ENCODE data around the gene MPPED1. TPM values are rescaled to one million over a fixed set of nuclear protein-coding genes. Genes with fewer than 3 reads are reported as not detected.

The MPPED1 gene
- total RNA-seq, 1 donor: not detected

DNA sequence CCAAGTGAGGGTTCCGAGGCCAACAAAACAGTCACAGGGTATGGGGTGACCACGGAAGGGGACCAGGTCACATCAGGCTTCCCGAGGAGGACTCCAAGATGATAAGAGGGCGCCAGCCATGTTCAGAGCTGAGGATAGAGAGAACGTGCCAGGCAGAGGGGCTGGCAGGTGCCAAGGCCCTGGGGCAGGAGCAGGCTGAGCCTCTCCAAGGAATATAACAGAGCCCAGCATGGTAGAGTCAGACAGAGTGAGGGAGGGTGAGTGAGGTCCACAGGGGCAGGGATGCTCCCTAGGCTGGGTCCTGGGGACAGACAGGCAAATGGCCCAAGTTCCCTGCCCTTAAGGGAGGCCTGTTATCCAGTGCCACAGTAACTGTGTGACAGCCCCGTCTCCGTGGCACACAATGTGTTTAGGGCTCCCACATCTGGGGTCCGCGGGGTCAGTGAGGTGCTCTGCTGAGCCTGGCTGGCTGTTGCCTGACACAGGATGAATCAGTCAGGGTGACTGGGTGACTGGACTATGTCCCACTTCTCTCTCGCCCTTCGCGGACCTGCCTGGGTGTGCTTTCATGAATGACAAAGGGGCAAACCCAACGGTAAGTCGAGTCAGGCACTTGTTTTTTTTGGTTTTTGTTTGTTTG is 105.3 kb downstream of the MPPED1 start:
- DNase-seq (ENCODE audit: low read depth): no peak
- H3K4me3 ChIP-seq (ENCODE audit: low read depth, low read length): no peak overlapping the region
- TF ChIP-seq, protein P1, sequence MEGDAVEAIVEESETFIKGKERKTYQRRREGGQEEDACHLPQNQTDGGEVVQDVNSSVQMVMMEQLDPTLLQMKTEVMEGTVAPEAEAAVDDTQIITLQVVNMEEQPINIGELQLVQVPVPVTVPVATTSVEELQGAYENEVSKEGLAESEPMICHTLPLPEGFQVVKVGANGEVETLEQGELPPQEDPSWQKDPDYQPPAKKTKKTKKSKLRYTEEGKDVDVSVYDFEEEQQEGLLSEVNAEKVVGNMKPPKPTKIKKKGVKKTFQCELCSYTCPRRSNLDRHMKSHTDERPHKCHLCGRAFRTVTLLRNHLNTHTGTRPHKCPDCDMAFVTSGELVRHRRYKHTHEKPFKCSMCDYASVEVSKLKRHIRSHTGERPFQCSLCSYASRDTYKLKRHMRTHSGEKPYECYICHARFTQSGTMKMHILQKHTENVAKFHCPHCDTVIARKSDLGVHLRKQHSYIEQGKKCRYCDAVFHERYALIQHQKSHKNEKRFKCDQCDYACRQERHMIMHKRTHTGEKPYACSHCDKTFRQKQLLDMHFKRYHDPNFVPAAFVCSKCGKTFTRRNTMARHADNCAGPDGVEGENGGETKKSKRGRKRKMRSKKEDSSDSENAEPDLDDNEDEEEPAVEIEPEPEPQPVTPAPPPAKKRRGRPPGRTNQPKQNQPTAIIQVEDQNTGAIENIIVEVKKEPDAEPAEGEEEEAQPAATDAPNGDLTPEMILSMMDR (IDR thresholded peaks at IDR 0.05; ENCODE audit: insufficient read depth, low read length): no peak

DNA sequence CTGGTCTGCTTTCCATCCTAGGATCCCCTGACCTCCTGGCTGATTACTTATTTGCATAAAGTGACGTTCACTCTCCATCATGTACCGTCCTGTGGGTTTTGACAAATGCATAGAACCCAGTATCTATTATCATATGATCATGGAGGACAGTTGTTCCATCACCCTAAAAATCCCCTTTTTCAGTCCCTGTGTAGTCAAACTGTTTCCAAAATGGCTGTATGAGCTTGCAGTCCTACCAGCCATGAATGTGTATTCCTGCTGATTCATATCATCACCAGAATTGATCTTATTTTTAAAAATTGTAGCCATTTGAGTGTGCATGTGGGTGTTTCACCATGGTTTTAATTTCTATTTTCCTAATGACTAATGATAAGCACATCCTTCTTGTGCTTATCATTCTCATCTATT is 108.8 kb downstream of the MPPED1 start:
- DNase-seq (ENCODE audit: low read depth): no peak
- TF ChIP-seq, protein P1 (IDR thresholded peaks at IDR 0.05; ENCODE audit: insufficient read depth, low read length): no peak

DNA sequence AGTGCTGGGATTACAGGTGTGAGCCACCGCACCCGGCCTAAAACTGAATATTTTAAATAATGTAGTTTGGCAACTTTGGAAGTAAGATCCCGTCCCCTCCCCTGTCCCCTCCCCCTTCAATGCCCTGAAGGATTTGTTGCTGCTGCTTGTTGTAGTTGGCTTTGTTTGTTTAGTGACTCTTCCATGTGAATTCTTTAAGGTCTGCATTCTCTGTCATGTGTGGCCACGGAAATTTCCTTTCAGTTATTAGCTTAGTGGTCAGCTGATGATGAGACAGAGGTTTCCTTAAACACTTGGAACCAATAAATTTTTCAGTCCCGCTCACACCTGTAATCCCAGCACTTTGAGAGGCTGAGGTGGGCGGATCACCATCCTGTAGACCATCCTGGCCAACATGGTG is 109.9 kb downstream of the MPPED1 start:
- TF ChIP-seq, protein P1 (IDR thresholded peaks at IDR 0.05; ENCODE audit: insufficient read depth, low read length): no peak
- no peak for DNase-seq (ENCODE audit: low read depth)
- H3K4me3 ChIP-seq (ENCODE audit: low read depth, low read length): no peak overlapping the region

More for the DNA sequence above, 108.8 kb downstream of the MPPED1 start:
- no peak overlapping the region for H3K4me3 ChIP-seq (ENCODE audit: low read depth, low read length)

DNA sequence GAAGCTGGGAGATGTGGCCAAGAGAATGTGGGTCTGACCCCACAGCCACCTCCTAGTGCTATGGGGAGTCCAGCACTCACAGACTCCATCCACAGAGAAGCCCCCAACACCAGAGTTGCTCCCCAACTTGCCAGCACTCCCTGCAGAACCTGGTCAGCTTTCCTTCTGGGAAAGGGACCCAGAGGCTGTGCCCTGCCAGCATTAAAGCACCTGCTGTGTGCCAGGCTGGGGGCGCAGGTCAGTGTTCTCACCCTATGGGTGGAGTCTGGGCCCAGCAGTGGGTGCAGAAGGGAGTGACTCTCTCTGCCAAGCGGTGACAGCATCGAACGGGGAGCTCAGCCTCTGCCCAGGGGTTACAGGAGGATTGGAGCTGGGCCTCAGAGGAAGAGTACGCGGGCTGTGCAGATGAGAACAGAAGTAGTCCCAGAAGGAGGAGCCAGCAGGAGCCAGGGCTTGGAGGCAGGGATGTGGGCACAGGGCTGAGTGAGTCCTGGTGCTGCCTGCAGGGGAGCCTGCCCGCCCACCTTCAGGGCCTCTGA is 114.4 kb downstream of the MPPED1 start:
- TF ChIP-seq, protein P1 (IDR thresholded peaks at IDR 0.05; ENCODE audit: insufficient read depth, low read length): no peak
- DNase-seq (ENCODE audit: low read depth): no peak

DNA sequence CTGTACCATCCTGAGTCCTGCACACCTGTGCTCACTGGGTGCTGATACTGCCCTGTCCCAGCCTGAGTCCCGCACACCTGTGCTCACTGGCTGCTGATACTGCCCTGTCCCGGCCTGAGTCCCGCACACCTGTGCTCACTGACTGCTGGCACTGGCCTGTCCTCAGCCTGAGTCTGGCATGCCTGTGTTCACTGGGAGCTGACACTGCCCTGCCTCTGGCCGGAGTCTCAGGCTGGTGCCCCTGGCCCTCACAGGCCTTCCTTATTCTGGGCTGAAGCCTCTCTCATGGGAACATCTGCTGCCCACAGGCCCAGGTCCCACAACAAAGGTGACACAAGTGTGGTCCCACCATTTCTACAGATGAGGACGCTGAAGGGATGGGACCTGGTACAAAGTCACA is 115.1 kb downstream of the MPPED1 start:
- TF ChIP-seq, protein P1 (IDR thresholded peaks at IDR 0.05; ENCODE audit: insufficient read depth, low read length): no peak
- no peak for DNase-seq (ENCODE audit: low read depth)
- no peak overlapping the region for H3K4me3 ChIP-seq (ENCODE audit: low read depth, low read length)

More for the DNA sequence above, 114.4 kb downstream of the MPPED1 start:
- H3K4me3 ChIP-seq (ENCODE audit: low read depth, low read length): no peak overlapping the region

DNA sequence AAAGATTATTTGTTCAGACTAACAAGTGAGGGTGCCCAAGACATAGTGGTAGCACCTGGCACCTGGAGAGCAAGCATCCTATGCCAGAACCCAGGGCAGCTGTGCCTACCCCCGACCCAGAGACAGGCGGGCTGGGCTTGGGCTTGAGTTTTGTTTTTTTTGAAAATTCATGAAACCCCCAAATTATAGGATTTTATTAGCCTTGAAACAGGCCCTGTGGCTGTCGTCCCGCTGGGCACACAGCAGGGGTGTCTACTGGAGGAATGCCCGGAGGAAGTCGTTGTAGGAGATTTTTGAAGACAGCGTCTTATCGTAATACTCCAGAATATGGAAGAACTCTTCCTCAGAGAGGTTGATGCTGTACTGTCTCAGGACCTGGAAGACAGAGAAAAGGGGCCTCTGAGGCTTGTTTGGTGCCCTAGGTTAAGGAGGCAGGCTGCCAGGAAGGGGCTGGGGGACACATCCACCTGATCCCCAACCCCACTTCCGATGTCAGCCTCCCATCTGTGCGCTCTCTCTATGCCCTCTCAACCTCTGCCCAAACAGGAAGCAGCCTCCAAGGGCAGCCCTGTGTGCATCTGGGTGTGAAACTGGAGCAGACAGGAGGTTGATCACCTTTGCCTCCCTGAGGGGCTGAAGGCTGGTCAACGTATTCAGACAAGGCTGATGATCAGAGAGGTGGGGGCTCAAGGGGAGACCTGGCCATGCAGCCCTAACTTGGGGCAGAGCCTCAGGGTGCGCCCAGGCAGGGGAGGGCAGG is 117.0 kb downstream of the MPPED1 start:
- no peak for DNase-seq (ENCODE audit: low read depth)
- no peak overlapping the region for H3K4me3 ChIP-seq (ENCODE audit: low read depth, low read length)
- TF ChIP-seq, protein P1 (IDR thresholded peaks at IDR 0.05; ENCODE audit: insufficient read depth, low read length): no peak

All from fibroblast of the aortic adventitia (primary cell).